Mucosa of rectum (tissue), 2 donors: ENCODE measurements around the gene COBL.
"Not testable (repeated sequence)": the region's sequence is repeated elsewhere in the genome, so short reads cannot be mapped to it uniquely, and the experiment has no call there.

Experiments used
- H3K27ac ChIP-seq, 2 donors: one replicate each; pipeline ENCODE4 v1.7.0; 2013; ENCODE audit warnings: inconsistent platforms in 2 of 2, low read depth in 2 of 2, low read length in 2 of 2
- H3K27me3 ChIP-seq, 2 donors: one replicate each; pipeline ENCODE4 v1.7.0; 2013; ENCODE audit warnings: low read length in 2 of 2; ENCODE audit not compliant: control insufficient read depth in 2 of 2, insufficient read depth in 2 of 2
- H3K36me3 ChIP-seq, 2 donors: one replicate each; pipeline ENCODE4 v1.7.0; 2013; ENCODE audit warnings: low read length in 2 of 2; ENCODE audit not compliant: control insufficient read depth in 2 of 2, insufficient read depth in 2 of 2
- H3K4me1 ChIP-seq, 2 donors: one replicate each; pipeline ENCODE4 v1.7.0; 2013; ENCODE audit warnings: low read length in 2 of 2, mild to moderate bottlenecking in 1 of 2; ENCODE audit not compliant: control insufficient read depth in 2 of 2, insufficient read depth in 2 of 2
- H3K4me3 ChIP-seq, 2 donors: one replicate each; pipeline ENCODE4 v1.7.0; 2013; ENCODE audit warnings: low read length in 2 of 2
- H3K9ac ChIP-seq, 2 donors: one replicate each; pipeline ENCODE4 v1.7.0; 2013; ENCODE audit warnings: low read length in 2 of 2, low read depth in 1 of 2, mild to moderate bottlenecking in 1 of 2
- H3K9me3 ChIP-seq, 2 donors: one replicate each; pipeline ENCODE4 v1.7.0; 2013; ENCODE audit warnings: low read length in 2 of 2; ENCODE audit not compliant: control insufficient read depth in 2 of 2
- donor health status: healthy.
- donor health status: Normal muscosa, but diverticular disease.

Gene COBL

GRCh38 chr7:50994753-50995319 lies 321.8 kb downstream of the COBL start:
- H3K9me3 ChIP-seq = no peaks in the 10 kb centered on the region
- no peak overlapping the region for H3K9ac ChIP-seq
- no peaks in the 10 kb centered on the region for H3K36me3 ChIP-seq
- H3K4me3 ChIP-seq = no peak overlapping the region
- H3K4me1 ChIP-seq = no peaks in the 10 kb centered on the region
- no peaks in the 10 kb centered on the region for H3K27me3 ChIP-seq
- no peak overlapping the region for H3K27ac ChIP-seq

- H3K27ac ChIP-seq, H3K27me3 ChIP-seq, H3K9me3 ChIP-seq, H3K4me1 ChIP-seq, H3K4me3 ChIP-seq, H3K9ac ChIP-seq, H3K36me3 ChIP-seq: not testable (repeated sequence)
Measured at GRCh38 chr7:50990214-50990613, 326.4 kb downstream of the COBL start.

GRCh38 chr7:50988988-50989387 lies 327.6 kb downstream of the COBL start:
- no peak overlapping the region for H3K4me3 ChIP-seq
- no peak overlapping the region for H3K9ac ChIP-seq
- H3K4me1 ChIP-seq = no peaks in the 10 kb centered on the region
- H3K9me3 ChIP-seq = no peaks in the 10 kb centered on the region
- no peaks in the 10 kb centered on the region for H3K27me3 ChIP-seq
- no peaks in the 10 kb centered on the region for H3K36me3 ChIP-seq
- no peak overlapping the region for H3K27ac ChIP-seq

DNA sequence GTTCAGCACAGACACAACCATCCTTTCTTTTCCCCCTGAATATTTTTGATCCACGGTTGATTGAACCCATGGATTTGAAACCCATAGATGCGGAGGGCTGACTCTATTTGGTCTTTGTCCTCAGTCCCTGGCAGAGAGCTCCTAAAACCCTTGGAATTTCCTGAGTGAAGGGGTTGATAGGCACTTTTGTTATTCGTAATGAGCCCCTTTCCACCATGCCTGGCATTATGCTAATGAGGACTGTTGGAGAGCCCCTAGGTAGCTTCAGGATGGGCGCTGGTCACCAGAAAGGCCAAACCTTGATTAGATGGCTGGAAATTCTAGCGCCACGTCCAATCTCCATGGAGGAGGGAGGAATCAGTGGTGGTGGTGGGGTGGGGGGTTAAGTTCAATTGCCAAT lies 328.1 kb downstream of the COBL start:
- no peaks in the 10 kb centered on the region for H3K4me1 ChIP-seq
- H3K27me3 ChIP-seq = no peaks in the 10 kb centered on the region
- no peak overlapping the region for H3K27ac ChIP-seq
- H3K36me3 ChIP-seq = no peaks in the 10 kb centered on the region
- H3K9ac ChIP-seq = no peak overlapping the region
- no peak overlapping the region for H3K4me3 ChIP-seq
- no peaks in the 10 kb centered on the region for H3K9me3 ChIP-seq

- Histone ChIP-seq H3K36me3 (no peaks in the 10 kb centered on the region), H3K9ac (no peak overlapping the region), H3K4me3 (no peak overlapping the region), H3K27ac (no peak overlapping the region), H3K4me1 (no peaks in the 10 kb centered on the region), H3K27me3 (no peaks in the 10 kb centered on the region), H3K9me3 (no peaks in the 10 kb centered on the region)
Measured at GRCh38 chr7:50985096-50985495, 331.5 kb downstream of the COBL start.

- Histone ChIP-seq H3K27me3 (no peaks in the 10 kb centered on the region), H3K4me1 (no peaks in the 10 kb centered on the region), H3K9ac (no peak overlapping the region)
Measured at GRCh38 chr7:50983850-50984249, 332.8 kb downstream of the COBL start.

DNA sequence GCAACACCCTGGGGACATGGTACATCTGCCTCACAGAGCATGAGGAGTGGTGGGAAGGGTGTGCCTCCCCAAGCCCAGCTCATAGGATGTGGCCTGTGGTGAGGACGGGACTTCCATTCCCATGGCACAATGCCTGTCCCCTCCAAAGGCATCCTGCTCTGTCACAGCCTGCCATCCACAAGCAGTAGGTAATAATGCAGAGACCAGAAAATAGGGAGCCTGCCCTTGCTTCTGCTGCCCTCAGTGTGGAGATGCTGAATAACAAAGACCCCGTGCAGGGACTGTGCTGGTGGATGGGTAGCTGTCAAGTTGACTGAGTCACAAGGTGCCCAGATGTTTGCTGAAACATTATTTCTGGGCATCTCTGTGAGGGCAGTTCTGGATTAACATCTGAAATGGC lies 334.0 kb downstream of the COBL start:
- H3K9me3 ChIP-seq = no peaks in the 10 kb centered on the region
- H3K27ac ChIP-seq = no peak overlapping the region
- no peaks in the 10 kb centered on the region for H3K4me1 ChIP-seq
- no peak overlapping the region for H3K4me3 ChIP-seq
- no peaks in the 10 kb centered on the region for H3K27me3 ChIP-seq
- H3K9ac ChIP-seq = no peak overlapping the region
- no peaks in the 10 kb centered on the region for H3K36me3 ChIP-seq

More at GRCh38 chr7:50983850-50984249, 332.8 kb downstream of the COBL start:
- no peaks in the 10 kb centered on the region for H3K9me3 ChIP-seq
- H3K27ac ChIP-seq = no peak overlapping the region
- H3K36me3 ChIP-seq = no peaks in the 10 kb centered on the region
- no peak overlapping the region for H3K4me3 ChIP-seq

DNA sequence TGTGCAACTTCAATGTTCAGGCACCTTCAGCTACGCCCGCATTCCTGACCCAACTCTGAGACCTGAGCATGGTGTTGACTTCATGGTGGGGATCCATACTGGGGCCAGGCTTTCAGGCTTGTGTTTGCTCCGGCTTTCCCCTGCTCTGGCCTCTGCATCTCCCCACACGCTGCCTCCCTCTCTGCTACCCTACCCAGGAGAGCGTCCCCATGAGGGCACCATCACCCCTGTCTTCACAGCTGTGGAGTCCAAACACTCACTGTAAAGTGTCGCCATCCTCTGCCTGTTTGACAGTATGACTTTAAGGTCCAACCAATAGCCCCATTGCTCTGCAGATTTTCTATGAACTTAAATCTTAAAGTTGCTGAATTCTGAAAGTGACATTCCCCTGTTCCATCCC lies 334.9 kb downstream of the COBL start:
- Histone ChIP-seq H3K27ac (no peak overlapping the region), H3K4me1 (no peaks in the 10 kb centered on the region), H3K9ac (no peak overlapping the region), H3K4me3 (no peak overlapping the region), H3K9me3 (no peaks in the 10 kb centered on the region), H3K36me3 (no peaks in the 10 kb centered on the region), H3K27me3 (no peaks in the 10 kb centered on the region)

DNA sequence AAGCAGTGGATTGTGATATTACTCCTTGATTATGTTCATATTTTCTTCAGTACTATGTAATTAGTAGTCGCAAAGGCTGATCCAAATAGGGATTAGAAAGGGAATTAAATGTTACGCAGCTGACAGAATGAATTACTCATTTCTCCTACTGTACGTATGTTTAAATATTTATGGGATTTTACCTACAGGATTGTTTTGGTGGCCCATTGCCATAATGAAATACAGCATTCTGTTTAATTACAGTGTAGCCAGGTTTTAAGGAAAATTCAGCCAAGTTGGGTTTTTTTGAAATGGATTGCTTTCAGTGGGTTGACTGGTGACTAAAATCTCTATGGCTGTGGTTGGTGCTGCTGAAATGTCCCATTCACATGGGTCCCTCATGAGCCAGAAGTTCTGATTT lies 336.2 kb downstream of the COBL start:
- Histone ChIP-seq H3K4me1 (no peaks in the 10 kb centered on the region), H3K27ac (no peak overlapping the region), H3K9ac (no peak overlapping the region), H3K27me3 (no peaks in the 10 kb centered on the region), H3K4me3 (no peak overlapping the region), H3K36me3 (no peaks in the 10 kb centered on the region), H3K9me3 (no peaks in the 10 kb centered on the region)

DNA sequence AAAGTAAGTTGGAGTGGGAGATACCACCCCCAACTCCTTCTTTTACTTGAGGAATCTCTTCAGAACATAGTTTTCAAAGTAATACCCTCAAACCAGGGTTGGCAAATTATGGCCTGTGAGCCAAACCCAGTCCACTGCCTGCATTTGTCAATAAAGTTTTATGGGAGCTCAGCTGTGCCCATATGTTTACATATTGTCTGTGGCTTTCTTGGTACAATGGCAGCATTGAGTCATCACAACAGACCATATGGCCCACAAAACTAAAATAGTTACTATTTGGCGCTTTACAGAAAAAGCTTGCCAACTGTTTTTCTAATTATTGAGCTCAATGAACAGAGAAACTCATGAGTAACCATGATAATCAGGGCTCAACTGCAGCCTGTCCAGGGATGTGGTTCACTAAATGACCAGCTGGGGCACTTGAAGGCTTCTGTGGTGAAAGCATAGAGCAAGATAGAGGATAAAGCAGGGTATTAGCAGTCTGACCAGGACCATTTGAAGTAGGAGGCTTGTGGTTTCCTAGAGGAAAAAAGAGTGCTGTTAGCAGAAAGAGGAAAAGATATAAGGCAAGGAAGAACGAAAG lies 337.9 kb downstream of the COBL start:
- Histone ChIP-seq H3K27ac (no peak overlapping the region), H3K4me1 (no peaks in the 10 kb centered on the region), H3K9ac (no peak overlapping the region), H3K36me3 (no peaks in the 10 kb centered on the region), H3K27me3 (no peaks in the 10 kb centered on the region), H3K4me3 (no peak overlapping the region), H3K9me3 (no peaks in the 10 kb centered on the region)

- H3K4me3 ChIP-seq = no peak overlapping the region
- H3K27ac ChIP-seq = no peak overlapping the region
- no peak overlapping the region for H3K9ac ChIP-seq
- no peaks in the 10 kb centered on the region for H3K9me3 ChIP-seq
- H3K4me1 ChIP-seq = no peaks in the 10 kb centered on the region
- no peaks in the 10 kb centered on the region for H3K27me3 ChIP-seq
- no peaks in the 10 kb centered on the region for H3K36me3 ChIP-seq
Measured at GRCh38 chr7:50977421-50977820, 339.2 kb downstream of the COBL start.
